ENCODE results near the gene RAB7A. TPM values are rescaled to one million over a fixed set of nuclear protein-coding genes. Genes with fewer than 3 reads are reported as not detected.

The RAB7A gene
- total and polyA plus RNA-seq, 2 of the 13 experiments (the other 11 are each of a cell fraction or from before 2014, with no cell fraction given) = 26.5 to 182 TPM

DNA sequence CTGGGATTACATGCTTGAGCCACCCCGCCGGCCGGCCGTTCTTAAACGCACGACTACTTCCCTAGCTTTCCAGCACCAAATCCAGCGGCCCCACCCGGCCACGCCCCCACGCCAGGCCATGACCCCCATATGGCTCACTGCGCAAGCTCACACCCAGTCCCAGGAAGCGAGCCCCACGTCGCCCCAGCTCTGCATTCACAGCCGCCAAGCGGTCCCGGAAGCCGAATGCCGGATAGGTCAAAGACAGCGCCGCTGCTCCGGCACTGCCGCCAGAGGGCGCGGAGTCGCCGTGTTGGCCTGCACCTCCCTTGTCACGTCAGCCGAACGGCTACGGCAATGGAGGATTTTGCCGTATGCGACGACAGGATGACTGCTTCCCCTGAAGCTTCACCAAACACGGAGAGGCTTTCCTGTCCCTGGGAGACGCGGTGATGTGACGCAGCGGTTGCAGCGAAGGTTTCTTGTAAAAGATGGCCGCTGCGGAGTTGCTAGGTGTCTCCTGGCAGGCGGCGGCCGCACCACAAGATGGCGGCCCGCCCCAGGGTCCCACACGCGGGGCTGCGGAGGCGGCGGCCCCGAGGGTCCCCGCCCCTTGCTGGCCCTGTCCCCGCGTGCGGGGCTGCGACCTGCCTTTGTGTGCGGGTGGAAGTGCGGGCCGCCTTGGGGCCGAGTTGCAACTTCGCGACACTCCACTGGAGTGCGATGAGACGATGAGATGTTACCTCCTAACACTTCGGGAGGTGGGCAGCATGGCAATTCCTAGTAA is 45.2 kb upstream of the RAB7A start (continued):
- TF ChIP-seq ZFP37 (CRISPR knock-in tag; IDR thresholded peaks at IDR 0.05; ENCODE audit: borderline replicate concordance) (no peak), ZNF616 (CRISPR knock-in tag; IDR thresholded peaks at IDR 0.05; ENCODE audit: low read depth) (no peak), ZNF790 (CRISPR knock-in tag; IDR thresholded peaks at IDR 0.05; ENCODE audit: borderline replicate concordance) (no peak; the same call in 1 of the 2 replicates), SMAD1 (CRISPR knock-in tag; IDR thresholded peaks at IDR 0.05; ENCODE audit: borderline replicate concordance, low read depth) (peak; percentile 99; the same call in 1 of the 2 replicates), EED (CRISPR knock-in tag; IDR thresholded peaks at IDR 0.05) (peak; percentile 95), KDM5B (CRISPR knock-in tag; IDR thresholded peaks at IDR 0.05; ENCODE audit: borderline replicate concordance) (peak; percentile 97), KDM3A (CRISPR knock-in tag; IDR thresholded peaks at IDR 0.05; ENCODE audit: low read depth) (peak; percentile 99; the same call in 1 of the 2 replicates)

DNA sequence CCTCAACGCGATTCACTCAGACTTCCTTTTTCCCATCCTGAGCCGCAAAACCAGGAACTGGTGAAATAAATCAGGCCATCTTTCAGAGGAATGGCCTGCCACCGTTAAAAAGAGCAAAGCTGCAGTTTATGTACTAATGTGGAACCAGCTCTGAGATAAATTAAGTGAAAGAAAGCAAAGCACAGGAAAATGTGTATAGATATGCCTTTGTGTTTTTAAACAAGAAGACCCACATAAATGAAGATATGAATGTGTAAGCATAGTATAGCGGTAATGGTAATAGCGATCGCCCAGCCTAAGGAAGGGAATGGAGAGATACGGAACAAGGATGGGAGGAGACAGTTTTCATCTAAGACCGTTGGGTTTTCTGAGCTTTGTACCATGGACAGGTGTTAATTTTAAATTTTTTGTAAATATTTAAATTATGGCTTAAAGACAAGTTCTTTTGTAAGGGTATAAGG is 44.6 kb upstream of the RAB7A start:
- H3K4me2 ChIP-seq (ENCODE audit: low read depth, low read length) = peak overlapping the region; percentile 90
- no peaks in the 10 kb centered on the region for H3K27me3 ChIP-seq (ENCODE audit: control insufficient read depth in 1 of 2, insufficient read depth in 2 of 2, low read length in 2 of 2)
- H4K20me1 ChIP-seq (ENCODE audit: insufficient read depth, low read length) = no peaks in the 10 kb centered on the region
- CTCF ChIA-PET (ENCODE audit: low intra/inter-chr PET ratio, low total read pairs) = interaction anchor here (1.6 kb wide), 1 partner anchor 114 kb away, joined by 9 read pairs; no protein-coding TSS in a partner anchor
- H3K9ac ChIP-seq (ENCODE audit: insufficient read depth, low read depth, low read length) = peak overlapping the region; percentile 90
- H3K36me3 ChIP-seq (replicated peaks in 1 of 2; ENCODE audit: control insufficient read depth in 1 of 2, insufficient read depth in 2 of 2, low read length in 2 of 2) = no peaks in the 10 kb centered on the region
- H3K9me3 ChIP-seq (ENCODE audit: low read length) = no peaks in the 10 kb centered on the region
- no peak for FAIRE-seq
- WGBS (ENCODE audit: low lambda C conversion rate) = 34% methylated on average over 9 of the region's 9 CpGs
- H2AFZ ChIP-seq (ENCODE audit: low read length) = no peak overlapping the region
- POLR2A ChIA-PET = interaction anchor here (0.9 to 2.6 kb wide), 9 partner anchors 10 to 68 kb away, joined by 3 to 25 read pairs (median 6); partner anchors contain the start of genes RAB7A and RPN1
- H3K27ac ChIP-seq (ENCODE audit: extremely low read length, insufficient read depth, low read length) = peak overlapping the region; percentile 93
- no TSS peak for BruUV-seq (replicated peaks)
- no peaks in the 10 kb centered on the region for H3K79me2 ChIP-seq (ENCODE audit: insufficient read depth, low read length)
- peaks cover 21% of the 10 kb centered on the region for H3K4me1 ChIP-seq (ENCODE audit: insufficient read depth, low read length)
- no peak for DNase-seq (ENCODE audit: low spot score)
- intact Hi-C loops (cut with micrococcal nuclease; ENCODE audit: unreplicated experiment) (loop anchor here (2.0 to 5.0 kb wide), 3 partner anchors 31 to 271 kb away; partner anchors contain the start of genes RAB7A and RPN1), in situ Hi-C loops (cut with HindIII; ENCODE audit: extremely low pct_ligation_motif_present, low pct_unique_long_range_greater_than_20kb) (no loop called here)
- no peak for ATAC-seq
- H3K4me3 ChIP-seq (replicated peaks in 1 of 3; ENCODE audit: insufficient read depth in 1 of 3, low read depth in 2 of 3, low read length in 3 of 3) = peak overlapping the region; percentile 67 to 88 (median 69)
- TF ChIP-seq HMG20A (CRISPR knock-in tag; IDR thresholded peaks at IDR 0.05; ENCODE audit: borderline replicate concordance) = 0 out of 2 replicates have a peak, but pooled peaks have one; percentile 15
- TF ChIP-seq ZSCAN30 (CRISPR knock-in tag; IDR thresholded peaks at IDR 0.05) = peak; percentile 7; the same call in 1 of the 2 replicates
- TF ChIP-seq, protein P1, sequence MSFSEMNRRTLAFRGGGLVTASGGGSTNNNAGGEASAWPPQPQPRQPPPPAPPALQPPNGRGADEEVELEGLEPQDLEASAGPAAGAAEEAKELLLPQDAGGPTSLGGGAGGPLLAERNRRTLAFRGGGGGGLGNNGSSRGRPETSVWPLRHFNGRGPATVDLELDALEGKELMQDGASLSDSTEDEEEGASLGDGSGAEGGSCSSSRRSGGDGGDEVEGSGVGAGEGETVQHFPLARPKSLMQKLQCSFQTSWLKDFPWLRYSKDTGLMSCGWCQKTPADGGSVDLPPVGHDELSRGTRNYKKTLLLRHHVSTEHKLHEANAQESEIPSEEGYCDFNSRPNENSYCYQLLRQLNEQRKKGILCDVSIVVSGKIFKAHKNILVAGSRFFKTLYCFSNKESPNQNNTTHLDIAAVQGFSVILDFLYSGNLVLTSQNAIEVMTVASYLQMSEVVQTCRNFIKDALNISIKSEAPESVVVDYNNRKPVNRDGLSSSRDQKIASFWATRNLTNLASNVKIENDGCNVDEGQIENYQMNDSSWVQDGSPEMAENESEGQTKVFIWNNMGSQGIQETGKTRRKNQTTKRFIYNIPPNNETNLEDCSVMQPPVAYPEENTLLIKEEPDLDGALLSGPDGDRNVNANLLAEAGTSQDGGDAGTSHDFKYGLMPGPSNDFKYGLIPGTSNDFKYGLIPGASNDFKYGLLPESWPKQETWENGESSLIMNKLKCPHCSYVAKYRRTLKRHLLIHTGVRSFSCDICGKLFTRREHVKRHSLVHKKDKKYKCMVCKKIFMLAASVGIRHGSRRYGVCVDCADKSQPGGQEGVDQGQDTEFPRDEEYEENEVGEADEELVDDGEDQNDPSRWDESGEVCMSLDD (CRISPR knock-in tag; IDR thresholded peaks at IDR 0.05; ENCODE audit: borderline replicate concordance) = no peak
- TF ChIP-seq DNMT3B (CRISPR knock-in tag; conservative IDR thresholded peaks at IDR 0.05) = 0 out of 2 replicates have a peak, but pooled peaks have one; percentile 11
- TF ChIP-seq ZNF263 (CRISPR knock-in tag; IDR thresholded peaks at IDR 0.05) = no peak
- TF ChIP-seq, protein P2, sequence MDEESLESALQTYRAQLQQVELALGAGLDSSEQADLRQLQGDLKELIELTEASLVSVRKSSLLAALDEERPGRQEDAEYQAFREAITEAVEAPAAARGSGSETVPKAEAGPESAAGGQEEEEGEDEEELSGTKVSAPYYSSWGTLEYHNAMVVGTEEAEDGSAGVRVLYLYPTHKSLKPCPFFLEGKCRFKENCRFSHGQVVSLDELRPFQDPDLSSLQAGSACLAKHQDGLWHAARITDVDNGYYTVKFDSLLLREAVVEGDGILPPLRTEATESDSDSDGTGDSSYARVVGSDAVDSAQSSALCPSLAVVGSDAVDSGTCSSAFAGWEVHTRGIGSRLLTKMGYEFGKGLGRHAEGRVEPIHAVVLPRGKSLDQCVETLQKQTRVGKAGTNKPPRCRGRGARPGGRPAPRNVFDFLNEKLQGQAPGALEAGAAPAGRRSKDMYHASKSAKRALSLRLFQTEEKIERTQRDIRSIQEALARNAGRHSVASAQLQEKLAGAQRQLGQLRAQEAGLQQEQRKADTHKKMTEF (CRISPR knock-in tag; IDR thresholded peaks at IDR 0.05) = no peak
- TF ChIP-seq NCOA1 (CRISPR knock-in tag; IDR thresholded peaks at IDR 0.05) = peak; percentile 4; the same call in 1 of the 2 replicates
- TF ChIP-seq, protein P3, sequence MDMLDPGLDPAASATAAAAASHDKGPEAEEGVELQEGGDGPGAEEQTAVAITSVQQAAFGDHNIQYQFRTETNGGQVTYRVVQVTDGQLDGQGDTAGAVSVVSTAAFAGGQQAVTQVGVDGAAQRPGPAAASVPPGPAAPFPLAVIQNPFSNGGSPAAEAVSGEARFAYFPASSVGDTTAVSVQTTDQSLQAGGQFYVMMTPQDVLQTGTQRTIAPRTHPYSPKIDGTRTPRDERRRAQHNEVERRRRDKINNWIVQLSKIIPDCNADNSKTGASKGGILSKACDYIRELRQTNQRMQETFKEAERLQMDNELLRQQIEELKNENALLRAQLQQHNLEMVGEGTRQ (IDR thresholded peaks at IDR 0.05; ENCODE audit: low read depth, low read length) = no peak
- TF ChIP-seq, protein P3 (CRISPR knock-in tag; IDR thresholded peaks at IDR 0.05; ENCODE audit: borderline replicate concordance) = 0 out of 2 replicates have a peak, but pooled peaks have one; percentile 2
